Measurements from ENCODE around the gene MED13L. TPM values are rescaled to one million over a fixed set of nuclear protein-coding genes. Genes with fewer than 3 reads are reported as not detected.

Gene MED13L
- total RNA-seq, 1 experiment from 2014 or later: 80.5 TPM

DNA sequence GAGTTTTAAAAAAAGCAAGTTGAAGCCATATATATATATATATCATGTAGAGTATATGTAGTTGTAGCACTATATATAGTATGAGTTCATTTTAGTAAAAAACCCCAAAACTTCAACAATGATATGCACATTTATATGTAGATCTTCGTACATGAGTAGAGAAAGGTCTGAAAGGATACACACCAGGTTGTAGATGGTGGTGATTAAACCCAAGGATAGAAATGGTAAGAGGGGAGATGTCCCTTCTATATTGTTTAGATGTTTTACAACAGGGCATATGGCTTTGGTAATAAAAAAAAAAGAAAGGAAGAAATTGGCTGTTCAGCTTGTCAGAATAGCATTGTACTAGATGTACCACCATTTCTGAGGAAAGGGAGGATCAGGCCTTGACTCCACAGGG is 31.9 kb upstream of the MED13L start:
- H3K9me3 Mint-ChIP-seq: peaks cover 12% of the 10 kb centered on the region
- H3K27ac Mint-ChIP-seq: no peak overlapping the region
- CTCF ChIA-PET: no interaction called here

More for the DNA sequence above, 31.9 kb upstream of the MED13L start:
- no peak for DNase-seq (ENCODE audit: low spot score)
- Mint-ChIP-seq H3K36me3 (peaks cover 4% of the 10 kb centered on the region; the same call in 1 of the 2 replicates), H3K4me1 (peaks cover under 1% of the 10 kb centered on the region; the same call in 1 of the 2 replicates), H3K4me3 (no peak overlapping the region), H3K27me3 (ENCODE audit: low read depth) (no peaks in the 10 kb centered on the region)
- TF ChIP-seq JUN (CRISPR knock-in tag; IDR thresholded peaks at IDR 0.05) (no peak), EMX1 (CRISPR knock-in tag; IDR thresholded peaks at IDR 0.05) (no peak), ZNF416 (CRISPR knock-in tag; IDR thresholded peaks at IDR 0.05) (no peak), NR2C2 (CRISPR knock-in tag; IDR thresholded peaks at IDR 0.05) (no peak), SOX15 (CRISPR knock-in tag; IDR thresholded peaks at IDR 0.05) (no peak), ZNF396 (CRISPR knock-in tag; IDR thresholded peaks at IDR 0.05; ENCODE audit: borderline replicate concordance) (no peak), PRRX2 (CRISPR knock-in tag; IDR thresholded peaks at IDR 0.05) (no peak), ESRRA (CRISPR knock-in tag; IDR thresholded peaks at IDR 0.05; ENCODE audit: borderline replicate concordance) (no peak), RELA (CRISPR knock-in tag; IDR thresholded peaks at IDR 0.05; ENCODE audit: borderline replicate concordance) (no peak), NR3C1 (CRISPR knock-in tag; conservative IDR thresholded peaks at IDR 0.05; ENCODE audit: low read depth) (no peak), GABPB1 (CRISPR knock-in tag; IDR thresholded peaks at IDR 0.05) (no peak), IRF2 (CRISPR knock-in tag; IDR thresholded peaks at IDR 0.05; ENCODE audit: borderline replicate concordance, low read depth) (no peak)
- TF ChIP-seq, protein P1, sequence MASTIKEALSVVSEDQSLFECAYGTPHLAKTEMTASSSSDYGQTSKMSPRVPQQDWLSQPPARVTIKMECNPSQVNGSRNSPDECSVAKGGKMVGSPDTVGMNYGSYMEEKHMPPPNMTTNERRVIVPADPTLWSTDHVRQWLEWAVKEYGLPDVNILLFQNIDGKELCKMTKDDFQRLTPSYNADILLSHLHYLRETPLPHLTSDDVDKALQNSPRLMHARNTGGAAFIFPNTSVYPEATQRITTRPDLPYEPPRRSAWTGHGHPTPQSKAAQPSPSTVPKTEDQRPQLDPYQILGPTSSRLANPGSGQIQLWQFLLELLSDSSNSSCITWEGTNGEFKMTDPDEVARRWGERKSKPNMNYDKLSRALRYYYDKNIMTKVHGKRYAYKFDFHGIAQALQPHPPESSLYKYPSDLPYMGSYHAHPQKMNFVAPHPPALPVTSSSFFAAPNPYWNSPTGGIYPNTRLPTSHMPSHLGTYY (CRISPR knock-in tag; IDR thresholded peaks at IDR 0.05): no peak
- TF ChIP-seq, protein P2, sequence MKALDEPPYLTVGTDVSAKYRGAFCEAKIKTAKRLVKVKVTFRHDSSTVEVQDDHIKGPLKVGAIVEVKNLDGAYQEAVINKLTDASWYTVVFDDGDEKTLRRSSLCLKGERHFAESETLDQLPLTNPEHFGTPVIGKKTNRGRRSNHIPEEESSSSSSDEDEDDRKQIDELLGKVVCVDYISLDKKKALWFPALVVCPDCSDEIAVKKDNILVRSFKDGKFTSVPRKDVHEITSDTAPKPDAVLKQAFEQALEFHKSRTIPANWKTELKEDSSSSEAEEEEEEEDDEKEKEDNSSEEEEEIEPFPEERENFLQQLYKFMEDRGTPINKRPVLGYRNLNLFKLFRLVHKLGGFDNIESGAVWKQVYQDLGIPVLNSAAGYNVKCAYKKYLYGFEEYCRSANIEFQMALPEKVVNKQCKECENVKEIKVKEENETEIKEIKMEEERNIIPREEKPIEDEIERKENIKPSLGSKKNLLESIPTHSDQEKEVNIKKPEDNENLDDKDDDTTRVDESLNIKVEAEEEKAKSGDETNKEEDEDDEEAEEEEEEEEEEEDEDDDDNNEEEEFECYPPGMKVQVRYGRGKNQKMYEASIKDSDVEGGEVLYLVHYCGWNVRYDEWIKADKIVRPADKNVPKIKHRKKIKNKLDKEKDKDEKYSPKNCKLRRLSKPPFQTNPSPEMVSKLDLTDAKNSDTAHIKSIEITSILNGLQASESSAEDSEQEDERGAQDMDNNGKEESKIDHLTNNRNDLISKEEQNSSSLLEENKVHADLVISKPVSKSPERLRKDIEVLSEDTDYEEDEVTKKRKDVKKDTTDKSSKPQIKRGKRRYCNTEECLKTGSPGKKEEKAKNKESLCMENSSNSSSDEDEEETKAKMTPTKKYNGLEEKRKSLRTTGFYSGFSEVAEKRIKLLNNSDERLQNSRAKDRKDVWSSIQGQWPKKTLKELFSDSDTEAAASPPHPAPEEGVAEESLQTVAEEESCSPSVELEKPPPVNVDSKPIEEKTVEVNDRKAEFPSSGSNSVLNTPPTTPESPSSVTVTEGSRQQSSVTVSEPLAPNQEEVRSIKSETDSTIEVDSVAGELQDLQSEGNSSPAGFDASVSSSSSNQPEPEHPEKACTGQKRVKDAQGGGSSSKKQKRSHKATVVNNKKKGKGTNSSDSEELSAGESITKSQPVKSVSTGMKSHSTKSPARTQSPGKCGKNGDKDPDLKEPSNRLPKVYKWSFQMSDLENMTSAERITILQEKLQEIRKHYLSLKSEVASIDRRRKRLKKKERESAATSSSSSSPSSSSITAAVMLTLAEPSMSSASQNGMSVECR (CRISPR knock-in tag; IDR thresholded peaks at IDR 0.05; ENCODE audit: borderline replicate concordance): no peak
- TF ChIP-seq, protein P3, sequence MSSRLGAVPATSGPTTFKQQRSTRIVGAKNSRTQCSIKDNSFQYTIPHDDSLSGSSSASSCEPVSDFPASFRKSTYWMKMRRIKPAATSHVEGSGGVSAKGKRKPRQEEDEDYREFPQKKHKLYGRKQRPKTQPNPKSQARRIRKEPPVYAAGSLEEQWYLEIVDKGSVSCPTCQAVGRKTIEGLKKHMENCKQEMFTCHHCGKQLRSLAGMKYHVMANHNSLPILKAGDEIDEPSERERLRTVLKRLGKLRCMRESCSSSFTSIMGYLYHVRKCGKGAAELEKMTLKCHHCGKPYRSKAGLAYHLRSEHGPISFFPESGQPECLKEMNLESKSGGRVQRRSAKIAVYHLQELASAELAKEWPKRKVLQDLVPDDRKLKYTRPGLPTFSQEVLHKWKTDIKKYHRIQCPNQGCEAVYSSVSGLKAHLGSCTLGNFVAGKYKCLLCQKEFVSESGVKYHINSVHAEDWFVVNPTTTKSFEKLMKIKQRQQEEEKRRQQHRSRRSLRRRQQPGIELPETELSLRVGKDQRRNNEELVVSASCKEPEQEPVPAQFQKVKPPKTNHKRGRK (CRISPR knock-in tag; IDR thresholded peaks at IDR 0.05; ENCODE audit: borderline replicate concordance): no peak
- TF ChIP-seq, protein P4, sequence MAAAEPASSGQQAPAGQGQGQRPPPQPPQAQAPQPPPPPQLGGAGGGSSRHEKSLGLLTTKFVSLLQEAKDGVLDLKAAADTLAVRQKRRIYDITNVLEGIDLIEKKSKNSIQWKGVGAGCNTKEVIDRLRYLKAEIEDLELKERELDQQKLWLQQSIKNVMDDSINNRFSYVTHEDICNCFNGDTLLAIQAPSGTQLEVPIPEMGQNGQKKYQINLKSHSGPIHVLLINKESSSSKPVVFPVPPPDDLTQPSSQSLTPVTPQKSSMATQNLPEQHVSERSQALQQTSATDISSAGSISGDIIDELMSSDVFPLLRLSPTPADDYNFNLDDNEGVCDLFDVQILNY (CRISPR knock-in tag; IDR thresholded peaks at IDR 0.05): no peak
- TF ChIP-seq, protein P5, sequence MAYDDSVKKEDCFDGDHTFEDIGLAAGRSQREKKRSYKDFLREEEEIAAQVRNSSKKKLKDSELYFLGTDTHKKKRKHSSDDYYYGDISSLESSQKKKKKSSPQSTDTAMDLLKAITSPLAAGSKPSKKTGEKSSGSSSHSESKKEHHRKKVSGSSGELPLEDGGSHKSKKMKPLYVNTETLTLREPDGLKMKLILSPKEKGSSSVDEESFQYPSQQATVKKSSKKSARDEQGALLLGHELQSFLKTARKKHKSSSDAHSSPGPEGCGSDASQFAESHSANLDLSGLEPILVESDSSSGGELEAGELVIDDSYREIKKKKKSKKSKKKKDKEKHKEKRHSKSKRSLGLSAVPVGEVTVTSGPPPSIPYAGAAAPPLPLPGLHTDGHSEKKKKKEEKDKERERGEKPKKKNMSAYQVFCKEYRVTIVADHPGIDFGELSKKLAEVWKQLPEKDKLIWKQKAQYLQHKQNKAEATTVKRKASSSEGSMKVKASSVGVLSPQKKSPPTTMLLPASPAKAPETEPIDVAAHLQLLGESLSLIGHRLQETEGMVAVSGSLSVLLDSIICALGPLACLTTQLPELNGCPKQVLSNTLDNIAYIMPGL (CRISPR knock-in tag; IDR thresholded peaks at IDR 0.05): no peak
- TF ChIP-seq, protein P6, sequence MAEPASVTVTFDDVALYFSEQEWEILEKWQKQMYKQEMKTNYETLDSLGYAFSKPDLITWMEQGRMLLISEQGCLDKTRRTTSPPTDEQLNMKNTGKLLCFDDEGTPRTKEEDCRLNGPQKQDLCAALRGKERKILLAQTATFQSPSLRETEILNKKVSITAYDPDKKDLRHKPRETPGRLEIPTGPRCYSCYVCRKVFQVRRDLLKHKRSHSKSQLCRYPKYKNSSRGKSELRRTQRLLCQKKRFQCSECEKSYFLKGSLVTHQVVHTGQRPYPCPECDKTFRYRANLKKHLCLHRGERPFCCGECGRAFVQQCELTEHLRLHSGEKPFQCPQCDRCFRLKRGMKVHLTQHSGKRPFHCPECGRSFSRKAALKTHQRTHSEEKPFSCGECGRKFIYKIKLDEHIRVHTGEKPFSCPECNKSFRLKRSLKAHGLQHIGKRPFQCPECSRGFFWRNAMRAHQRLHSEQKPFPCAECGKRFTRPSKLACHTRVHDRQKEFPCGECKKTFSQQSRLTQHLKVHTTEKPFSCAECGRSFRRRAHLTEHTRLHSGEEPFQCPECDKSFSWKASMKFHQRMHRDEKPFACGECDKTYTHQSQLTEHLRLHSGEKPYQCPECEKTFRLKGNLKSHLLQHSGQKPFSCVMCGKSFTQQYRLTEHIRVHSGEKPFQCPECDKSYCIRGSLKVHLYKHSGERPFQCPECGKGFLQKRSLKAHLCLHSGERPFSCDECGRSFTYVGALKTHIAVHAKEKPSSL (CRISPR knock-in tag; conservative IDR thresholded peaks at IDR 0.05): no peak
- TF ChIP-seq, protein P7, sequence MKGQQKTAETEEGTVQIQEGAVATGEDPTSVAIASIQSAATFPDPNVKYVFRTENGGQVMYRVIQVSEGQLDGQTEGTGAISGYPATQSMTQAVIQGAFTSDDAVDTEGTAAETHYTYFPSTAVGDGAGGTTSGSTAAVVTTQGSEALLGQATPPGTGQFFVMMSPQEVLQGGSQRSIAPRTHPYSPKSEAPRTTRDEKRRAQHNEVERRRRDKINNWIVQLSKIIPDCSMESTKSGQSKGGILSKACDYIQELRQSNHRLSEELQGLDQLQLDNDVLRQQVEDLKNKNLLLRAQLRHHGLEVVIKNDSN (CRISPR knock-in tag; IDR thresholded peaks at IDR 0.05): no peak
- ATAC-seq: no peak
- POLR2A ChIA-PET: no interaction called here

Measured in WTC11 (cell line).